Progenitor cell of endocrine pancreas (in vitro differentiated cells): ENCODE results near the gene LDLRAP1. TPM values are rescaled to one million over a fixed set of nuclear protein-coding genes. Genes with fewer than 3 reads are reported as not detected.

Experiments
- DNase-seq: peaks from one replicate; pipeline ENCODE4 v3.0.0; 2021; ENCODE audit warnings: low spot score; ENCODE audit not compliant: unreplicated experiment
- H3K27ac Mint-ChIP-seq: 2 replicates; pipeline ENCODE4 v1.8.0; 2021; ENCODE audit warnings: mild to moderate bottlenecking, moderate library complexity, mixed read lengths
- H3K27me3 Mint-ChIP-seq: 2 replicates; pipeline ENCODE4 v1.8.0; 2021; ENCODE audit warnings: mixed read lengths
- H3K36me3 Mint-ChIP-seq: 2 replicates; pipeline ENCODE4 v1.8.0; 2022; ENCODE audit warnings: mixed read lengths; ENCODE audit not compliant: insufficient read depth
- H3K4me1 Mint-ChIP-seq: 2 replicates; pipeline ENCODE4 v1.8.0; 2021; ENCODE audit warnings: low read depth, mixed read lengths
- H3K4me3 Mint-ChIP-seq: 2 replicates; pipeline ENCODE4 v1.8.0; 2021; ENCODE audit warnings: low read depth, mild to moderate bottlenecking, moderate library complexity, mixed read lengths
- H3K9me3 Mint-ChIP-seq: 2 replicates; pipeline ENCODE4 v1.8.0; 2021; ENCODE audit warnings: low read depth, mixed read lengths
- total RNA-seq: library from RNA; stranded (reverse); gene quantifications from 2 replicates; pipeline ENCODE4 v1.2.1, GENCODE V29; 2021
- TF ChIP-seq, protein P1 (sequence below): fragments of 200-600 bp; sonication (generic); IDR thresholded peaks from one replicate; pipeline ENCODE4 v1.5.0; 2021; ENCODE audit warnings: antibody characterized with exemption, mild to moderate bottlenecking; ENCODE audit not compliant: unreplicated experiment

Gene LDLRAP1
- total RNA-seq, 1 donor from 2014 or later, result 12.7 TPM

GRCh38 chr1:25557543-25557942 is 14.1 kb downstream of the LDLRAP1 start:
- Mint-ChIP-seq H3K4me3 (no peak overlapping the region), H3K36me3 (no peaks in the 10 kb centered on the region), H3K27me3 (no peaks in the 10 kb centered on the region), H3K9me3 (no peaks in the 10 kb centered on the region), H3K4me1 (no peaks in the 10 kb centered on the region), H3K27ac (no peak overlapping the region)
- DNase-seq, result no peak
- TF ChIP-seq, protein P1, sequence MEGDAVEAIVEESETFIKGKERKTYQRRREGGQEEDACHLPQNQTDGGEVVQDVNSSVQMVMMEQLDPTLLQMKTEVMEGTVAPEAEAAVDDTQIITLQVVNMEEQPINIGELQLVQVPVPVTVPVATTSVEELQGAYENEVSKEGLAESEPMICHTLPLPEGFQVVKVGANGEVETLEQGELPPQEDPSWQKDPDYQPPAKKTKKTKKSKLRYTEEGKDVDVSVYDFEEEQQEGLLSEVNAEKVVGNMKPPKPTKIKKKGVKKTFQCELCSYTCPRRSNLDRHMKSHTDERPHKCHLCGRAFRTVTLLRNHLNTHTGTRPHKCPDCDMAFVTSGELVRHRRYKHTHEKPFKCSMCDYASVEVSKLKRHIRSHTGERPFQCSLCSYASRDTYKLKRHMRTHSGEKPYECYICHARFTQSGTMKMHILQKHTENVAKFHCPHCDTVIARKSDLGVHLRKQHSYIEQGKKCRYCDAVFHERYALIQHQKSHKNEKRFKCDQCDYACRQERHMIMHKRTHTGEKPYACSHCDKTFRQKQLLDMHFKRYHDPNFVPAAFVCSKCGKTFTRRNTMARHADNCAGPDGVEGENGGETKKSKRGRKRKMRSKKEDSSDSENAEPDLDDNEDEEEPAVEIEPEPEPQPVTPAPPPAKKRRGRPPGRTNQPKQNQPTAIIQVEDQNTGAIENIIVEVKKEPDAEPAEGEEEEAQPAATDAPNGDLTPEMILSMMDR, result no peak

DNA sequence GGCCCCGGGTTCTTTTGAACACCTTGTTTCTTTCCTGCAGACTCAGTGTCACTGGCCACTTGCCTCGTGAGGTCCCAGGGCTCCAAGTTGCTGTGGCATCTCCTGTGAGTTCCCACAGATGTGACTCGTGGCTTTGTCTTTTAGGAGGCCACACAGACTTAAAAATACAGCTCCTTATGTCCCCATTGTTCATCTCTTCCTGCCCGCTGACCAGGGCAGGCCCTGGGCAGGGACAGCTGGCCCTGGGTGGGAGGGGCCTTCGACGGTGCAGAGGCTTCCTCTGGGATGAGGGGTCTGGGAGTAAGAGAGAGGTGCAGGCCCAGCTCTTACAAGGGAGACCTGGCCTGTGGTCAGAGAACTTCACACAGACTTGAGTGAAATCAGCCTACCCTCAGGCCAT is 15.6 kb downstream of the LDLRAP1 start:
- TF ChIP-seq, protein P1, result no peak
- Mint-ChIP-seq H3K27me3 (no peaks in the 10 kb centered on the region), H3K27ac (no peak overlapping the region), H3K9me3 (no peaks in the 10 kb centered on the region), H3K4me3 (no peak overlapping the region), H3K36me3 (no peaks in the 10 kb centered on the region), H3K4me1 (no peaks in the 10 kb centered on the region)
- DNase-seq, result no peak

- Mint-ChIP-seq H3K27me3 (no peaks in the 10 kb centered on the region), H3K36me3 (no peaks in the 10 kb centered on the region), H3K4me3 (no peak overlapping the region), H3K27ac (no peak overlapping the region), H3K9me3 (no peaks in the 10 kb centered on the region), H3K4me1 (no peaks in the 10 kb centered on the region)
- DNase-seq, result no peak
- TF ChIP-seq, protein P1, result no peak
Observed at GRCh38 chr1:25560001-25560400, 16.6 kb downstream of the LDLRAP1 start.

GRCh38 chr1:25560788-25561187 is 17.4 kb downstream of the LDLRAP1 start:
- Mint-ChIP-seq H3K27me3 (no peaks in the 10 kb centered on the region), H3K4me1 (no peaks in the 10 kb centered on the region), H3K27ac (no peak overlapping the region)

DNA sequence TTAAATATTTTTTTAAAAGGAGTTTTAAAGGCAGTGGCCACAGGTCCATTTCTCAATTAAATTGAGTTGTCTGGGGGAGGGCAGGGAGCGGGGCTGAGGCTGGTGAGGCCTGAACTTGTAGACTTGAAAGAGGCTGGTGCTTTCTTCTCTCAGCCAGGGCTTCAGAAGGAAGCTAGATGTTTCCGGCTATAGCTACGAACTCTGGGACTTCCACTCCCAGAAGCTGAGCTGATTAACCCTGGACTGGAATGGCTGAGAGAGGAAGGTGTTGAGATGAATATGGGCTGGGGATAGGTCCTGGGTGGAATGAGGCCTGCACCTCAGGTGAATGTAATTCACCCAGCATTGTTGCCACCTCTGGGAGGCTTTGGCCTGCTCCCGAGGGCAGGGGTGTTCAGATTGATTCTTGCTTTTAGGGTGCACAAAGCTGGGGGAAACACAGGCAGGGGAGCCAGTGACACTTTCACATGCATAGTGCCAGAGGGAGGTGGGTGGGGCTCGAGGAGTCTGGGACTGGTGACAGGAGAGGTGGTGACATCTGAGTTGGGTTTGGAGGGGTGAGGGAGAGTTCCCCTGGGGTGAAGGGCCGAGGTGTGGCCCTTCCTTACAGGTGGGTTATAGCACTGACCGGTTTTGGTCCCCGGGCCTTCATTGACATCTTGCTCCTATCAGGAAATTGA is 18.2 kb downstream of the LDLRAP1 start:
- Mint-ChIP-seq H3K4me1 (peaks cover 1% of the 10 kb centered on the region), H3K36me3 (no peaks in the 10 kb centered on the region), H3K4me3 (no peak overlapping the region), H3K27me3 (no peaks in the 10 kb centered on the region), H3K9me3 (no peaks in the 10 kb centered on the region), H3K27ac (no peak overlapping the region)
- TF ChIP-seq, protein P1, result no peak
- DNase-seq, result no peak

More at GRCh38 chr1:25560788-25561187, 17.4 kb downstream of the LDLRAP1 start:
- H3K9me3 Mint-ChIP-seq, result no peaks in the 10 kb centered on the region
- H3K4me3 Mint-ChIP-seq, result no peak overlapping the region
- no peaks in the 10 kb centered on the region for H3K36me3 Mint-ChIP-seq
- no peak for DNase-seq
- TF ChIP-seq, protein P1, result no peak
